ENCODE measurements around the gene VWA8. TPM values are rescaled to one million over a fixed set of nuclear protein-coding genes. Genes with fewer than 3 reads are reported as not detected.

The VWA8 gene
- polyA plus RNA-seq, 1 of the 3 experiments (the other 2 are of a cell fraction), result 5.5 TPM

GRCh38 chr13:41919031-41919740 lies 41.7 kb downstream of the VWA8 start:
- CTCF ChIA-PET, result interaction anchor here (0.5 to 2.1 kb wide), 2 partner anchors 14 to 126 kb away, joined by 3 to 5 read pairs; no protein-coding TSS in a partner anchor
- POLR2A ChIA-PET, result interaction anchor here (0.6 kb wide), 1 partner anchor 311 kb away, joined by 4 read pairs; no protein-coding TSS in a partner anchor
- Histone ChIP-seq H3K36me3 (replicated peaks in 1 of 2; ENCODE audit: control insufficient read depth in 1 of 2, insufficient read depth in 2 of 2, low read length in 1 of 2) (no peaks in the 10 kb centered on the region), H3K27ac (ENCODE audit: low read depth in 2 of 2, low read length in 1 of 2) (no peak overlapping the region), H4K20me1 (ENCODE audit: insufficient read depth) (no peaks in the 10 kb centered on the region), H3K9me2 (no peaks in the 10 kb centered on the region), H3K4me3 (ENCODE audit: low read depth in 2 of 2, low read length in 1 of 2) (no peak overlapping the region), H2AFZ (ENCODE audit: low read depth) (no peak overlapping the region), H3K27me3 (ENCODE audit: insufficient read depth) (no peaks in the 10 kb centered on the region), H3K9me3 (no peaks in the 10 kb centered on the region; the same call in 1 of the 2 replicates), H3K9ac (no peak overlapping the region), H3K79me2 (ENCODE audit: insufficient read depth) (peaks cover 8% of the 10 kb centered on the region), H3K4me1 (ENCODE audit: control insufficient read depth in 1 of 2, insufficient read depth in 2 of 2, low read depth in 1 of 2, low read length in 1 of 2) (peaks cover 15 to 24% of the 10 kb centered on the region in 2 experiments; a peak in 3 of 4 replicates), H3K4me2 (no peak overlapping the region), H3F3A (replicated peaks; ENCODE audit: insufficient read depth) (peaks cover 20% of the 10 kb centered on the region)
- TF ChIP-seq TAF1 (IDR thresholded peaks at IDR 0.05; ENCODE audit: borderline replicate concordance, low read depth, low read length) (no peak), SIN3A (IDR thresholded peaks at IDR 0.05; ENCODE audit: borderline replicate concordance, low read depth, low read length) (no peak), TEAD4 (IDR thresholded peaks at IDR 0.05; ENCODE audit: borderline replicate concordance, insufficient read depth) (no peak), IRF3 (IDR thresholded peaks at IDR 0.05; ENCODE audit: low read depth, low read length) (no peak), TCF12 (IDR thresholded peaks at IDR 0.05) (no peak), POLR2AphosphoS5 (IDR thresholded peaks at IDR 0.05; ENCODE audit: low read depth, low read length) (no peak), GABPA (IDR thresholded peaks at IDR 0.05; ENCODE audit: low read depth) (no peak), FOXJ3 (CRISPR knock-in tag; IDR thresholded peaks at IDR 0.05) (no peak), EP300 (IDR thresholded peaks at IDR 0.05; ENCODE audit: borderline replicate concordance in 1 of 2, low read depth in 1 of 2, low read length in 1 of 2) (no peak), RFX5 (IDR thresholded peaks at IDR 0.05; ENCODE audit: low read length) (no peak), USF2 (IDR thresholded peaks at IDR 0.05; ENCODE audit: borderline replicate concordance, low read depth, low read length) (no peak)
- TF ChIP-seq, protein P1, sequence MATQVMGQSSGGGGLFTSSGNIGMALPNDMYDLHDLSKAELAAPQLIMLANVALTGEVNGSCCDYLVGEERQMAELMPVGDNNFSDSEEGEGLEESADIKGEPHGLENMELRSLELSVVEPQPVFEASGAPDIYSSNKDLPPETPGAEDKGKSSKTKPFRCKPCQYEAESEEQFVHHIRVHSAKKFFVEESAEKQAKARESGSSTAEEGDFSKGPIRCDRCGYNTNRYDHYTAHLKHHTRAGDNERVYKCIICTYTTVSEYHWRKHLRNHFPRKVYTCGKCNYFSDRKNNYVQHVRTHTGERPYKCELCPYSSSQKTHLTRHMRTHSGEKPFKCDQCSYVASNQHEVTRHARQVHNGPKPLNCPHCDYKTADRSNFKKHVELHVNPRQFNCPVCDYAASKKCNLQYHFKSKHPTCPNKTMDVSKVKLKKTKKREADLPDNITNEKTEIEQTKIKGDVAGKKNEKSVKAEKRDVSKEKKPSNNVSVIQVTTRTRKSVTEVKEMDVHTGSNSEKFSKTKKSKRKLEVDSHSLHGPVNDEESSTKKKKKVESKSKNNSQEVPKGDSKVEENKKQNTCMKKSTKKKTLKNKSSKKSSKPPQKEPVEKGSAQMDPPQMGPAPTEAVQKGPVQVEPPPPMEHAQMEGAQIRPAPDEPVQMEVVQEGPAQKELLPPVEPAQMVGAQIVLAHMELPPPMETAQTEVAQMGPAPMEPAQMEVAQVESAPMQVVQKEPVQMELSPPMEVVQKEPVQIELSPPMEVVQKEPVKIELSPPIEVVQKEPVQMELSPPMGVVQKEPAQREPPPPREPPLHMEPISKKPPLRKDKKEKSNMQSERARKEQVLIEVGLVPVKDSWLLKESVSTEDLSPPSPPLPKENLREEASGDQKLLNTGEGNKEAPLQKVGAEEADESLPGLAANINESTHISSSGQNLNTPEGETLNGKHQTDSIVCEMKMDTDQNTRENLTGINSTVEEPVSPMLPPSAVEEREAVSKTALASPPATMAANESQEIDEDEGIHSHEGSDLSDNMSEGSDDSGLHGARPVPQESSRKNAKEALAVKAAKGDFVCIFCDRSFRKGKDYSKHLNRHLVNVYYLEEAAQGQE (IDR thresholded peaks at IDR 0.05; ENCODE audit: low read depth, low read length), result no peak
- TF ChIP-seq, protein P2, sequence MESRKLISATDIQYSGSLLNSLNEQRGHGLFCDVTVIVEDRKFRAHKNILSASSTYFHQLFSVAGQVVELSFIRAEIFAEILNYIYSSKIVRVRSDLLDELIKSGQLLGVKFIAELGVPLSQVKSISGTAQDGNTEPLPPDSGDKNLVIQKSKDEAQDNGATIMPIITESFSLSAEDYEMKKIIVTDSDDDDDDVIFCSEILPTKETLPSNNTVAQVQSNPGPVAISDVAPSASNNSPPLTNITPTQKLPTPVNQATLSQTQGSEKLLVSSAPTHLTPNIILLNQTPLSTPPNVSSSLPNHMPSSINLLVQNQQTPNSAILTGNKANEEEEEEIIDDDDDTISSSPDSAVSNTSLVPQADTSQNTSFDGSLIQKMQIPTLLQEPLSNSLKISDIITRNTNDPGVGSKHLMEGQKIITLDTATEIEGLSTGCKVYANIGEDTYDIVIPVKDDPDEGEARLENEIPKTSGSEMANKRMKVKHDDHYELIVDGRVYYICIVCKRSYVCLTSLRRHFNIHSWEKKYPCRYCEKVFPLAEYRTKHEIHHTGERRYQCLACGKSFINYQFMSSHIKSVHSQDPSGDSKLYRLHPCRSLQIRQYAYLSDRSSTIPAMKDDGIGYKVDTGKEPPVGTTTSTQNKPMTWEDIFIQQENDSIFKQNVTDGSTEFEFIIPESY (IDR thresholded peaks at IDR 0.05; ENCODE audit: borderline replicate concordance, low read depth), result no peak
- DNase-seq, result no peak
- 78% methylated on average over 2 of the region's 3 CpGs for WGBS (ENCODE audit: low lambda C conversion rate)
